Stomach smooth muscle (tissue), 2 donors: ENCODE measurements around the gene ZNF638.

ENCODE experiments used
- H3K27ac ChIP-seq: one replicate; pipeline ENCODE4 v1.7.0; 2013; ENCODE audit warnings: mild to moderate bottlenecking, low read length, inconsistent platforms
- H3K27me3 ChIP-seq, 2 donors: one replicate each; pipeline ENCODE4 v1.7.0; 2013; ENCODE audit warnings: low read length in 2 of 2; ENCODE audit not compliant: insufficient read depth in 2 of 2, control insufficient read depth in 1 of 2
- H3K36me3 ChIP-seq, 2 donors: one replicate each; pipeline ENCODE4 v1.7.0; 2013; ENCODE audit warnings: low read length in 2 of 2; ENCODE audit not compliant: control insufficient read depth in 2 of 2, insufficient read depth in 2 of 2
- H3K4me1 ChIP-seq: one replicate; pipeline ENCODE4 v1.7.0; 2013; ENCODE audit warnings: low read length; ENCODE audit not compliant: control insufficient read depth, insufficient read depth
- H3K4me3 ChIP-seq, 2 donors: one replicate each; pipeline ENCODE4 v1.7.0; 2013; ENCODE audit warnings: low read length in 2 of 2
- H3K9ac ChIP-seq, 2 donors: one replicate each; pipeline ENCODE4 v1.7.0; 2013; ENCODE audit warnings: low read length in 2 of 2, mild to moderate bottlenecking in 1 of 2
- H3K9me3 ChIP-seq, 2 donors: one replicate each; pipeline ENCODE4 v1.7.0; 2013; ENCODE audit warnings: low read length in 2 of 2; ENCODE audit not compliant: control insufficient read depth in 2 of 2
- donor health status: healthy.
- donor health status: Pancreatic carcinoma.

The ZNF638 gene

GRCh38 chr2:71336384-71336783, 4.8 kb downstream of the ZNF638 start:
- Histone ChIP-seq H3K27ac (no peak overlapping the region), H3K4me3 (no peak overlapping the region), H3K9me3 (no peaks in the 10 kb centered on the region), H3K36me3 (no peaks in the 10 kb centered on the region), H3K27me3 (no peaks in the 10 kb centered on the region), H3K9ac (no peak overlapping the region), H3K4me1 (peaks cover 8% of the 10 kb centered on the region)

- no peak overlapping the region for H3K4me3 ChIP-seq
- H3K27me3 ChIP-seq = no peaks in the 10 kb centered on the region
- H3K9me3 ChIP-seq = no peaks in the 10 kb centered on the region
- no peak overlapping the region for H3K9ac ChIP-seq
- H3K27ac ChIP-seq = no peak overlapping the region
- peaks cover 8% of the 10 kb centered on the region for H3K4me1 ChIP-seq
- no peaks in the 10 kb centered on the region for H3K36me3 ChIP-seq
Measured at GRCh38 chr2:71336802-71337201, 5.2 kb downstream of the ZNF638 start.

- peaks cover 8% of the 10 kb centered on the region for H3K4me1 ChIP-seq
- H3K9ac ChIP-seq = no peak overlapping the region
- H3K36me3 ChIP-seq = no peaks in the 10 kb centered on the region
- no peak overlapping the region for H3K4me3 ChIP-seq
- no peaks in the 10 kb centered on the region for H3K9me3 ChIP-seq
- H3K27me3 ChIP-seq = no peaks in the 10 kb centered on the region
- no peak overlapping the region for H3K27ac ChIP-seq
Measured at GRCh38 chr2:71337776-71338175, 6.2 kb downstream of the ZNF638 start.

GRCh38 chr2:71339685-71340084, 8.1 kb downstream of the ZNF638 start:
- Histone ChIP-seq H3K4me1 (peaks cover 8% of the 10 kb centered on the region), H3K27me3 (no peaks in the 10 kb centered on the region), H3K9ac (no peak overlapping the region), H3K27ac (no peak overlapping the region), H3K4me3 (no peak overlapping the region), H3K9me3 (no peaks in the 10 kb centered on the region), H3K36me3 (no peaks in the 10 kb centered on the region)

- H3K9me3 ChIP-seq = no peaks in the 10 kb centered on the region
- H3K4me3 ChIP-seq = no peak overlapping the region
- no peaks in the 10 kb centered on the region for H3K36me3 ChIP-seq
- H3K4me1 ChIP-seq = peaks cover 8% of the 10 kb centered on the region
- H3K27me3 ChIP-seq = no peaks in the 10 kb centered on the region
- no peak overlapping the region for H3K9ac ChIP-seq
- H3K27ac ChIP-seq = no peak overlapping the region
Measured at GRCh38 chr2:71340176-71340575, 8.6 kb downstream of the ZNF638 start.

GRCh38 chr2:71341645-71342044, 10.1 kb downstream of the ZNF638 start:
- Histone ChIP-seq H3K9me3 (no peaks in the 10 kb centered on the region), H3K27me3 (no peaks in the 10 kb centered on the region), H3K27ac (no peak overlapping the region), H3K4me1 (peaks cover 4% of the 10 kb centered on the region), H3K9ac (no peak overlapping the region), H3K4me3 (no peak overlapping the region), H3K36me3 (no peaks in the 10 kb centered on the region)

- Histone ChIP-seq H3K36me3 (peaks cover 12 to 15% of the 10 kb centered on the region in 2 donors), H3K4me1 (no peaks in the 10 kb centered on the region), H3K4me3 (no peak overlapping the region), H3K27me3 (no peaks in the 10 kb centered on the region), H3K9ac (no peak overlapping the region), H3K27ac (no peak overlapping the region), H3K9me3 (no peaks in the 10 kb centered on the region)
Measured at GRCh38 chr2:71346065-71346464, 14.5 kb downstream of the ZNF638 start.

GRCh38 chr2:71347517-71347916, 15.9 kb downstream of the ZNF638 start:
- Histone ChIP-seq H3K4me3 (no peak overlapping the region), H3K27me3 (no peaks in the 10 kb centered on the region), H3K9ac (no peak overlapping the region), H3K36me3 (peaks cover 12 to 16% of the 10 kb centered on the region in 2 donors), H3K27ac (no peak overlapping the region), H3K4me1 (no peaks in the 10 kb centered on the region), H3K9me3 (no peaks in the 10 kb centered on the region)

- H3K9me3 ChIP-seq = no peaks in the 10 kb centered on the region
- H3K9ac ChIP-seq = no peak overlapping the region
- no peaks in the 10 kb centered on the region for H3K4me1 ChIP-seq
- H3K36me3 ChIP-seq = peaks cover 12 to 16% of the 10 kb centered on the region in 2 donors
- no peaks in the 10 kb centered on the region for H3K27me3 ChIP-seq
- H3K27ac ChIP-seq = no peak overlapping the region
- no peak overlapping the region for H3K4me3 ChIP-seq
Measured at GRCh38 chr2:71348302-71348701, 16.7 kb downstream of the ZNF638 start.

GRCh38 chr2:71353248-71353647, 21.7 kb downstream of the ZNF638 start:
- Histone ChIP-seq H3K27me3 (no peaks in the 10 kb centered on the region), H3K4me1 (no peaks in the 10 kb centered on the region), H3K27ac (no peak overlapping the region), H3K9me3 (no peaks in the 10 kb centered on the region), H3K4me3 (no peak overlapping the region), H3K9ac (no peak overlapping the region), H3K36me3 (peaks cover 22 to 36% of the 10 kb centered on the region in 2 donors)

- Histone ChIP-seq H3K9me3 (no peaks in the 10 kb centered on the region), H3K36me3 (peaks cover 22 to 38% of the 10 kb centered on the region in 2 donors), H3K4me1 (no peaks in the 10 kb centered on the region), H3K4me3 (no peak overlapping the region), H3K27me3 (no peaks in the 10 kb centered on the region), H3K9ac (no peak overlapping the region), H3K27ac (no peak overlapping the region)
Measured at GRCh38 chr2:71358931-71359671, 27.5 kb downstream of the ZNF638 start.
